HepG2 (cell line): ENCODE results near the gene ARHGEF11. TPM values are rescaled to one million over a fixed set of nuclear protein-coding genes. Genes with fewer than 3 reads are reported as not detected.

Experiments used
- ATAC-seq: fragments of 200-7000 bp; cut with Tn5 transposase; 3 replicates; pipeline ENCODE4 v1.9.1; 2020; ENCODE audit warnings: mild to moderate bottlenecking, moderate library complexity
- BruUV-seq: library from RNA; stranded (reverse); fragments of 400-500 nt; replicated peaks from 2 replicates; lab custom pipeline; 2021; lab: Mats Ljungman, UMichigan
- CTCF ChIA-PET: fragments of 300-600 bp; formaldehyde crosslinking; extraction: SDS; loops from one replicate; lab custom pipeline; 2021; ENCODE audit warnings: low total read pairs, inconsistent platforms, low intra/inter-chr PET ratio; lab: Yijun Ruan, JAX
- POLR2A ChIA-PET: fragments of 350-600 bp; sonication (Branson Sonifier 250); formaldehyde crosslinking; loops from one replicate; lab custom pipeline; 2020; ENCODE audit warnings: antibody characterized with exemption, inconsistent platforms; lab: Yijun Ruan, JAX
- DNase-seq: peaks from one replicate; pipeline ENCODE4 v3.0.0-alpha.2; 2015; ENCODE audit warnings: low spot score
- FAIRE-seq: peaks from 3 replicates; lab custom pipeline; 2011; peaks lifted over from hg19 to GRCh38; lab: Jason Lieb, UNC
- H2AFZ ChIP-seq: one replicate; pipeline ENCODE4 v1.6.1; 2011; ENCODE audit warnings: low read length, inconsistent platforms
- H3K27ac ChIP-seq: fragments of 300-600 bp; 3 replicates; pipeline ENCODE4 v1.8.0; 2011; ENCODE audit warnings: mixed run types, mild to moderate bottlenecking, mixed read lengths, low read length, inconsistent platforms; ENCODE audit not compliant: insufficient read depth; ENCODE audit errors: extremely low read length
- H3K27me3 ChIP-seq, 2 experiments: fragments of 200-600 bp in 1 of 2; 2 replicates in 1 of 2; 3 replicates in 1 of 2; pipeline versions ENCODE4 v1.6.0 to v1.8.0; 2011; ENCODE audit warnings: low read length in 2 of 2, mild to moderate bottlenecking in 2 of 2, moderate library complexity in 2 of 2, inconsistent platforms in 1 of 2; ENCODE audit not compliant: insufficient read depth in 2 of 2, control insufficient read depth in 1 of 2
- H3K36me3 ChIP-seq, 2 experiments: fragments of 200-600 bp in 1 of 2; replicated peaks in 1 of 2; 2 replicates in 1 of 2; 3 replicates in 1 of 2; pipeline versions ENCODE4 v1.5.1 to v1.8.0; 2011; ENCODE audit warnings: low read length in 2 of 2, inconsistent platforms in 1 of 2; ENCODE audit not compliant: insufficient read depth in 2 of 2, control insufficient read depth in 1 of 2
- H3K4me1 ChIP-seq: 2 replicates; pipeline ENCODE4 v1.5.1; 2012; ENCODE audit warnings: low read length, inconsistent platforms; ENCODE audit not compliant: insufficient read depth
- H3K4me2 ChIP-seq: 2 replicates; pipeline ENCODE4 v1.6.0; 2011; ENCODE audit warnings: low read depth, low read length, inconsistent platforms
- H3K4me3 ChIP-seq, 3 experiments: fragments of 200-600 bp in 1 of 3; sonication (generic), shearing (Covaris generic) in 1 of 3; replicated peaks in 1 of 3; 2 replicates each; pipeline ENCODE4 v1.5.1; 2011 to 2016; ENCODE audit warnings: low read length in 3 of 3, inconsistent platforms in 2 of 3, low read depth in 2 of 3, mild to moderate bottlenecking in 2 of 3, control low read depth in 1 of 3, mixed read lengths in 1 of 3; ENCODE audit not compliant: insufficient read depth in 1 of 3
- H3K79me2 ChIP-seq: one replicate; pipeline ENCODE4 v1.6.1; 2011; ENCODE audit warnings: low read length, inconsistent platforms; ENCODE audit not compliant: insufficient read depth
- H3K9ac ChIP-seq: 2 replicates; pipeline ENCODE4 v1.6.0; 2011; ENCODE audit warnings: mild to moderate bottlenecking, low read depth, low read length, inconsistent platforms; ENCODE audit not compliant: insufficient read depth
- H3K9me3 ChIP-seq: 2 replicates; pipeline ENCODE4 v1.5.1; 2012; ENCODE audit warnings: mild to moderate bottlenecking, low read length
- H4K20me1 ChIP-seq: 2 replicates; pipeline ENCODE4 v1.6.0; 2011; ENCODE audit warnings: inconsistent platforms, mild to moderate bottlenecking, low read length, moderate library complexity; ENCODE audit not compliant: insufficient read depth
- HOXA3 ChIP-seq: sonication (generic); formaldehyde crosslinking; IDR thresholded peaks from 2 replicates; pipeline ENCODE4 v1.5.0; 2020; ENCODE audit warnings: missing genetic modification reagents
- MAX ChIP-seq: IDR thresholded peaks from 2 replicates; pipeline ENCODE4 v1.6.1; 2012; ENCODE audit warnings: inconsistent platforms
- NFYC ChIP-seq: IDR thresholded peaks from 2 replicates; pipeline ENCODE4 v1.6.1; 2016; ENCODE audit warnings: missing genetic modification reagents, missing compliant biosample characterization
- PLRG1 ChIP-seq: fragments of 450-650 bp; conservative IDR thresholded peaks from 2 replicates; pipeline ENCODE4 v1.6.1; 2016
- SIX1 ChIP-seq: sonication (generic); formaldehyde crosslinking; IDR thresholded peaks from 2 replicates; pipeline ENCODE4 v1.4.0; 2020; ENCODE audit warnings: missing genetic modification reagents, borderline replicate concordance
- SMARCC2 ChIP-seq: fragments of 450-650 bp; IDR thresholded peaks from 2 replicates; pipeline ENCODE4 v1.6.1; 2017; ENCODE audit warnings: antibody characterized with exemption, mild to moderate bottlenecking
- ZSCAN12 ChIP-seq: sonication (generic); formaldehyde crosslinking; IDR thresholded peaks from 2 replicates; pipeline ENCODE4 v1.9.0; 2021; ENCODE audit warnings: mild to moderate bottlenecking, missing genetic modification reagents
- WGBS: methylation state at CpG from one replicate; pipeline ENCODE4 v1.1.6; 2017; ENCODE audit warnings: low lambda C conversion rate; 5-methylcytosine and 5-hydroxymethylcytosine counted together
- in situ Hi-C: cut with HindIII; loops from 2 replicates; pipeline ENCODE4 v1.10.0; 2017; ENCODE audit warnings: low pct_unique_long_range_greater_than_20kb; ENCODE audit not compliant: extremely low pct_ligation_motif_present
- intact Hi-C: fragments of 100-400 bp; cut with micrococcal nuclease; formaldehyde crosslinking; loops from one replicate; pipeline ENCODE4 v1.10.0; 2022; ENCODE audit not compliant: unreplicated experiment
- polyA plus RNA-seq, 8 experiments: library from polyadenylated mRNA; depleted of rRNA in 3 of 8; stranded (reverse) in 7 of 8; unstranded in 1 of 8; fragments of >200 nt; fragmentation: Illumina TruSeq in 4 of 8; extraction: Trizol in 4 of 8; gene quantifications; 2 replicates each; pipeline versions ENCODE4 v1.2.1 to v1.2.3, GENCODE V29; 2011 to 2016; ENCODE audit warnings: low read depth in 4 of 8, missing spikeins in 1 of 8, mixed read lengths in 1 of 8; ENCODE audit not compliant: insufficient read depth in 1 of 8
- total RNA-seq, 5 experiments: library from RNA; depleted of rRNA; stranded (reverse); fragments of >200 nt; fragmentation: Illumina TruSeq; extraction: Trizol; gene quantifications; 2 replicates each; pipeline ENCODE4 v1.2.3, GENCODE V29; 2016; ENCODE audit warnings: low read depth in 1 of 5

The ARHGEF11 gene
- total and polyA plus RNA-seq, 2 of the 13 experiments (the other 11 are each of a cell fraction or from before 2014, with no cell fraction given), result 16.5 to 21.2 TPM

GRCh38 chr1:156959925-156960324 is 85.6 kb downstream of the ARHGEF11 start:
- CTCF ChIA-PET, result no interaction called here
- WGBS, result 90% methylated on average over 4 of the region's 6 CpGs

GRCh38 chr1:156959414-156959813 is 86.1 kb downstream of the ARHGEF11 start:
- ATAC-seq, result no peak
- no TSS peak for BruUV-seq
- POLR2A ChIA-PET, result no interaction called here

More at GRCh38 chr1:156959925-156960324, 85.6 kb downstream of the ARHGEF11 start:
- Histone ChIP-seq H3K79me2 (no peaks in the 10 kb centered on the region), H3K9ac (no peak overlapping the region), H3K36me3 (peaks cover 28 to 71% of the 10 kb centered on the region in 2 experiments), H3K4me3 (no peak overlapping the region), H3K9me3 (no peaks in the 10 kb centered on the region), H3K4me2 (no peak overlapping the region), H4K20me1 (no peaks in the 10 kb centered on the region), H3K27ac (no peak overlapping the region), H3K4me1 (peaks cover 12% of the 10 kb centered on the region; the same call in 1 of the 2 replicates), H2AFZ (no peak overlapping the region), H3K27me3 (no peaks in the 10 kb centered on the region)
- intact Hi-C loops (no loop called here), in situ Hi-C loops (no loop called here)
- POLR2A ChIA-PET, result no interaction called here
- FAIRE-seq (no peak), ATAC-seq (no peak), DNase-seq (no peak)
- TF ChIP-seq MAX (no peak), PLRG1 (no peak), ZSCAN12 (no peak), HOXA3 (CRISPR knock-in tag) (no peak), SIX1 (CRISPR knock-in tag) (no peak), SMARCC2 (no peak)
- no TSS peak for BruUV-seq

More at GRCh38 chr1:156959414-156959813, 86.1 kb downstream of the ARHGEF11 start:
- Histone ChIP-seq H4K20me1 (no peaks in the 10 kb centered on the region), H2AFZ (no peak overlapping the region), H3K4me1 (peaks cover 12% of the 10 kb centered on the region; the same call in 1 of the 2 replicates), H3K36me3 (peaks cover 28 to 74% of the 10 kb centered on the region in 2 experiments)
- in situ Hi-C loops (no loop called here), intact Hi-C loops (no loop called here)
- TF ChIP-seq NFYC, result no peak
- TF ChIP-seq, all 625 proteins: peak for 0
- Histone ChIP-seq H3K9ac (no peak overlapping the region), H3K79me2 (no peaks in the 10 kb centered on the region), H3K4me2 (no peak overlapping the region), H3K4me3 (no peak overlapping the region), H3K27ac (no peak overlapping the region), H3K9me3 (no peaks in the 10 kb centered on the region), H3K27me3 (no peaks in the 10 kb centered on the region)
- no peak for FAIRE-seq
- 93% methylated on average over 2 of the region's 2 CpGs for WGBS
- CTCF ChIA-PET, result no interaction called here
- DNase-seq, result no peak
